Hepatocyte (in vitro differentiated cells): Measurements from ENCODE around the gene ACOT8.

Source experiments
- EZH2 ChIP-seq: fragments of 200-600 bp; sonication (generic); IDR thresholded peaks from 2 replicates; pipeline ENCODE4 v1.6.1; 2016; ENCODE audit warnings: antibody characterized with exemption, mild to moderate bottlenecking, borderline replicate concordance
- EZH2phosphoT487 ChIP-seq: fragments of 200-600 bp; sonication (generic); IDR thresholded peaks from one replicate; pipeline ENCODE4 v1.6.1; 2018; ENCODE audit warnings: antibody characterized with exemption, mild to moderate bottlenecking, low read depth, moderate library complexity; ENCODE audit not compliant: unreplicated experiment, severe bottlenecking
- TF ChIP-seq, protein P1 (sequence below): fragments of 200-600 bp; sonication (generic); IDR thresholded peaks from 2 replicates; pipeline ENCODE4 v1.5.1; 2016; ENCODE audit warnings: antibody characterized with exemption, mild to moderate bottlenecking; ENCODE audit not compliant: poor library complexity

DNA sequence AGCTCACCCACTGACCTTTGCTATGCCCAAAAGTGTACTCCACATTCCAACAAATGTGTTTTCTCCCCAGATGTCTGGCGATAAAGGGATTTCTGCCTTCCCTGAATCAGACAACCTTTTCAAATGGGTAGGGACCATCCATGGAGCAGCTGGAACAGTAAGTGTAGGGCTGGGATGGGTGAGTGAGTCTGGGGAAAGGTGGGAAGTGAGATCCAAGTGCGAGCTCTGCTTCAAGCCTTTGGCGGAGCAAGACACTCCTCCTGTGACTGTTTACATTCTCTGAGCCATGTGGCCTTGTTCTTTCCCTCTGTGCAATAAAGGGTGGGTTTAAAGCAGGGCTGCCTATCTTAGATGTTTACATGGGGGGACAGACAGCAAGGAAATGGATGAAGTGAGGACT, 42.9 kb downstream of the ACOT8 start:
- TF ChIP-seq, protein P1, sequence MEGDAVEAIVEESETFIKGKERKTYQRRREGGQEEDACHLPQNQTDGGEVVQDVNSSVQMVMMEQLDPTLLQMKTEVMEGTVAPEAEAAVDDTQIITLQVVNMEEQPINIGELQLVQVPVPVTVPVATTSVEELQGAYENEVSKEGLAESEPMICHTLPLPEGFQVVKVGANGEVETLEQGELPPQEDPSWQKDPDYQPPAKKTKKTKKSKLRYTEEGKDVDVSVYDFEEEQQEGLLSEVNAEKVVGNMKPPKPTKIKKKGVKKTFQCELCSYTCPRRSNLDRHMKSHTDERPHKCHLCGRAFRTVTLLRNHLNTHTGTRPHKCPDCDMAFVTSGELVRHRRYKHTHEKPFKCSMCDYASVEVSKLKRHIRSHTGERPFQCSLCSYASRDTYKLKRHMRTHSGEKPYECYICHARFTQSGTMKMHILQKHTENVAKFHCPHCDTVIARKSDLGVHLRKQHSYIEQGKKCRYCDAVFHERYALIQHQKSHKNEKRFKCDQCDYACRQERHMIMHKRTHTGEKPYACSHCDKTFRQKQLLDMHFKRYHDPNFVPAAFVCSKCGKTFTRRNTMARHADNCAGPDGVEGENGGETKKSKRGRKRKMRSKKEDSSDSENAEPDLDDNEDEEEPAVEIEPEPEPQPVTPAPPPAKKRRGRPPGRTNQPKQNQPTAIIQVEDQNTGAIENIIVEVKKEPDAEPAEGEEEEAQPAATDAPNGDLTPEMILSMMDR, result no peak
- TF ChIP-seq EZH2phosphoT487 (no peak), EZH2 (no peak)
